Epithelial cell of proximal tubule (primary cell): ENCODE results near the gene CROCC. TPM values are rescaled to one million over a fixed set of nuclear protein-coding genes. Genes with fewer than 3 reads are reported as not detected.
"Not testable (repeated sequence)": the region's sequence is repeated elsewhere in the genome, so short reads cannot be mapped to it uniquely, and the experiment has no call there.

Experiments used
- DNase-seq: peaks from one replicate; pipeline ENCODE4 v3.0.0-alpha.2; 2011; ENCODE audit warnings: low read depth
- H3K4me3 ChIP-seq: 2 replicates; pipeline ENCODE4 v1.5.1; 2011; ENCODE audit warnings: low read depth, mild to moderate bottlenecking, low read length
- total RNA-seq: library from RNA; depleted of rRNA; stranded (reverse); fragments of >200 nt; gene quantifications from 2 replicates; pipeline ENCODE4 v1.2.3, GENCODE V29; 2015
- TF ChIP-seq, protein P1 (sequence below): conservative IDR thresholded peaks from 2 replicates; pipeline ENCODE4 v1.5.1; 2012; ENCODE audit warnings: low read depth, mild to moderate bottlenecking, low read length

Gene CROCC
- 15.2 and 17.7 TPM in 2 replicates for total RNA-seq

GRCh38 chr1:16921391-16922185, at the start of gene CROCC:
CROCC (plus strand) TSS chr1:16921931; CDS start chr1:16922019, 88 bp downstream.
- no peak for DNase-seq
- TF ChIP-seq, protein P1, sequence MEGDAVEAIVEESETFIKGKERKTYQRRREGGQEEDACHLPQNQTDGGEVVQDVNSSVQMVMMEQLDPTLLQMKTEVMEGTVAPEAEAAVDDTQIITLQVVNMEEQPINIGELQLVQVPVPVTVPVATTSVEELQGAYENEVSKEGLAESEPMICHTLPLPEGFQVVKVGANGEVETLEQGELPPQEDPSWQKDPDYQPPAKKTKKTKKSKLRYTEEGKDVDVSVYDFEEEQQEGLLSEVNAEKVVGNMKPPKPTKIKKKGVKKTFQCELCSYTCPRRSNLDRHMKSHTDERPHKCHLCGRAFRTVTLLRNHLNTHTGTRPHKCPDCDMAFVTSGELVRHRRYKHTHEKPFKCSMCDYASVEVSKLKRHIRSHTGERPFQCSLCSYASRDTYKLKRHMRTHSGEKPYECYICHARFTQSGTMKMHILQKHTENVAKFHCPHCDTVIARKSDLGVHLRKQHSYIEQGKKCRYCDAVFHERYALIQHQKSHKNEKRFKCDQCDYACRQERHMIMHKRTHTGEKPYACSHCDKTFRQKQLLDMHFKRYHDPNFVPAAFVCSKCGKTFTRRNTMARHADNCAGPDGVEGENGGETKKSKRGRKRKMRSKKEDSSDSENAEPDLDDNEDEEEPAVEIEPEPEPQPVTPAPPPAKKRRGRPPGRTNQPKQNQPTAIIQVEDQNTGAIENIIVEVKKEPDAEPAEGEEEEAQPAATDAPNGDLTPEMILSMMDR = no peak
- no peak within 1 kb of the TSS for H3K4me3 ChIP-seq

DNA sequence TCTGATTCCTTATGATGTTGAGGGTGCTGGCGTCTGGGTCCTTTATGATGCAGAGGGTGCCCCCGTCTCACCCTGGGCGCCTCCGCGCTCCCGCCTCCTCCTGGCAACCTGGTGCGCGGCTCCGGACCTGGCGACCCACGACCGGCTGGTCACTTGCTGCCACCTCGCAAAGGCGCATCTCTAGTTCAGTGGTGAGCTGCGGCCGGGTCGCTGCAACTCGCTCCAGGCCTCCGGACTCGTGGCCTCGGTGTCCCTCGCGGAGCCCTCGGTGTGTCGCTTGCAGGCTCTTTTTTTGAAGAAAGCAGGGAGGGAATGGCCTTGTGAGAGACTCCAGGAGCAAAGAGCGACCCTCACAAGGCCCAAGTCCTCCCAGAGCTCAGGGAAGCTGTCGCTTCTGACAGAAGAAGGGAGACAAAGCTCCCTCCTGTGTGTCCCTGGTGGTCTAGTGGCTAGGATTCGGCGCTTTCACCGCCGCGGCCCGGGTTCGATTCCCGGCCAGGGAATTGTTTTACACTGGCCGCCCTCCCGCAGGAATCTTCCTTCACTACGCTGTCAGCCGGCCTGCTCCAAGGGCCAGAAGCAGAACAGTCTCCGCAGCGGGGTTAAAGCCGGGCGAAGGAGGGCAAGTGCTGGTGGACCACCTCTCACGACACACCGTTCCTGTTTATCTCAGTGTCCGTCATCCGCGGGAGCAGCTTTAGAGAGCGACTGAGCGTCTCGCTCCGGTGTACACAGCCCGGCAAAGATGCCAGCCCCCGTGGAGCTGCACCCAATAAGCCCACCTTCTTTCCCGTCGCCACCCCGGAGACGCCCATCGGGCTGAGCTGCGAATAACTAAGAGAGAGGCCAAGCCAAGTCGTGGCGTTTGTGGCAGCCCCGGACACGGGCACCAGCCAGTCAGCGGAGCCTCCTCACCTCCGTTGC, 49.3 kb upstream of the CROCC start:
- not testable (repeated sequence) for DNase-seq
- H3K4me3 ChIP-seq = peak overlapping the region; percentile 47

DNA sequence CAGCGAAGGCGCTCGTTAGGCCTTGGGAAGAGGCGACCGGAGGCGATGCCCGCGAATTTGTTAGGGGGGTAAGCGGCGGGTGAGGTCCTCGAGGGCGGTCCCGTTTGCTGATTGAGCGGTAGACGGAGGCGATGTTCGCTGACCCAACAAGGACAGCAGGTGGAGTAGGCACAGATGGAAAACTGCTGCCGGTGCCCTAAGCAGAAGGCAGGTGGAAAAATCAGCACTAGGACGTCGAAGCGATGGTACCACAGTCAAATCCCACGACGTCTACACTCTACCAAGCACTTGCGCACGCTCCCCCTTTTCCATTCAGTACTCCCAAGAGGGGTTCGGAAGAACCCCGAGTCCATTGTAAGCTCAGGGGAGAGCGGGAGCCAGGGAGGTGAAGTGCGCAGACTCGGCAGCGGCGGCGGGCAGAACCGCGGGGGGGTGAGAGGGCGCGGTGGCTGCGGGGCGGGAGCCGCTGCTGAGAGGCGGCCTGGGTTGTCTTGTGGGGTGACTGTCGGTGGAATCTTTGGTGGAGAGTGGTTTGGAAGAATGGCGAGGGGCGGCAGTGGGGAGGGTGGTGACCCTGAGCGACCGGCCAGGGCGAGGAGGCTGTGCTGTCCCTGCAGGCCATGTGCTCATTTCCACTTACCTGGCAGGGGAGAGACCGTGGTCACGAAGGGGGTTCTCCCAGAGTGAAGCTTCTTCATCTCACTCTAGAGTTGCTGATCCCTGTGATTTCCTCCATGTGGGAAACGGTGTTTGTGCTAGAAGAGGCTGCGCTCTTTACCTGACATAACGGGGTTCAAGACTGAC, 48.5 kb upstream of the CROCC start:
- H3K4me3 ChIP-seq = peak overlapping the region; percentile 47
- DNase-seq = not testable (repeated sequence)

GRCh38 chr1:16874968-16875765, 46.6 kb upstream of the CROCC start:
- not testable (repeated sequence) for H3K4me3 ChIP-seq, DNase-seq

DNA sequence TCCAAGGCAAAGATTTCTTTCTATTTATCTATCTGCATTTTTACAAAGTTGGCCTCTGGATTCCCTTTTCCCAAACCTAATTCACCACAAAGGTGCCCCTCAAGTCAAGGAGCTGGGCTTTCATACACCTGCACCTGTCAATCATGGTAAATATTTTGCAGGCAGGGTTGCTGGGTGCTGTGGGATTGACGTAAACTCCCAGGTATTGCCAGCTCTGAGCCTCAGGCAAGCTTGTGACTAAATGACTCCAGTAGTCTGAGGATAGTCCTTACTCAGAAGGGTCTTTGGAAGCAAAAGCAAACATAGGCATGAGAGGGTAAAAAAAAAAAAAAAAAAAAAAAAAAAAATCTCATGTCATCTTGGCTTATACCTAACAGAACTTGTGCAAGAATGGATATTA, 40.0 kb upstream of the CROCC start:
- not testable (repeated sequence) for H3K4me3 ChIP-seq, DNase-seq

DNA sequence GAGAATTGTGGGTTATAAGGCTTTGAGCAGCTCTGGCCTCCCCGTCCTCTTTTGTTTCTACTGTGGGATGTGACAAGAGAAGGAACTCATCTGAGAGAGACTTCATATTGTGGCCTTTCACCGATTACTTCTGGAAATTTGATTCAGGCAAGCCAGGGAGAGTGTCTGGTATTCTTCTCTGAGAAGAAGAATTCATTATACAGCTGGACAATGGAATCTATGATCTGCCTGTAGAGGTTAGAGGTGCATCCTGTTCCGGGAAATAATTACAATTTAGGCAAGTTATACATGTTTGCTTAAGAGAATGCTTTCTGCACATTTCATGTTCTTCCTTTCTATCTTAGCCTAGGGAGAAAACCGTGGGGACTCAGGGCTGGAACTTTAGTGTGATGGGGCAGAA, 38.7 kb upstream of the CROCC start:
- TF ChIP-seq, protein P1 = no peak
- no peak for DNase-seq

DNA sequence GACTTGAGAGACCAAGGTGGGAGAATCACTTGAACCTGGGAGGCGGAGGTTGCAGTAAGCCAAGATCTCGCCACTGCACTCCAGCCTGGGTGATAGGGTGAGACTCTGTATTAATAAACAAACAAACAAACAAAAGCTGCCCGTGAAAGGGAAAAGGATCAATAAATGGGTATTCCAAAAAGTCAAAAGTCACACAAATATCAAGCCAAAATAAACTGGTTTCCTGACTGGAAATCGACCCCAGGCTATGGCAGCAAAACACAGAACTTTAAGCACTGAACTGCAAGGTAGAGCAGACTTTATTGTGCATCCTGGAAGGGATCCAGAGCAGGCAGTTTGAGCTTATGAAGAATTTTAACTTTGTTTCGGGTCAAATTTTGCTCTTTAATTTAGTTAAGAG, 37.2 kb upstream of the CROCC start:
- DNase-seq = not testable (repeated sequence)

More for the DNA sequence above, 38.7 kb upstream of the CROCC start:
- no peak overlapping the region for H3K4me3 ChIP-seq

GRCh38 chr1:16886860-16887605, 34.7 kb upstream of the CROCC start:
- DNase-seq = no peak
- TF ChIP-seq, protein P1 = no peak
- no peak overlapping the region for H3K4me3 ChIP-seq

More for the DNA sequence above, 37.2 kb upstream of the CROCC start:
- H3K4me3 ChIP-seq = not testable (repeated sequence)
